ENCODE data around the gene PHF21A. TPM values are rescaled to one million over a fixed set of nuclear protein-coding genes. Genes with fewer than 3 reads are reported as not detected.

Gene PHF21A
- total RNA-seq, 1 donor from 2014 or later: 66.8 TPM

DNA sequence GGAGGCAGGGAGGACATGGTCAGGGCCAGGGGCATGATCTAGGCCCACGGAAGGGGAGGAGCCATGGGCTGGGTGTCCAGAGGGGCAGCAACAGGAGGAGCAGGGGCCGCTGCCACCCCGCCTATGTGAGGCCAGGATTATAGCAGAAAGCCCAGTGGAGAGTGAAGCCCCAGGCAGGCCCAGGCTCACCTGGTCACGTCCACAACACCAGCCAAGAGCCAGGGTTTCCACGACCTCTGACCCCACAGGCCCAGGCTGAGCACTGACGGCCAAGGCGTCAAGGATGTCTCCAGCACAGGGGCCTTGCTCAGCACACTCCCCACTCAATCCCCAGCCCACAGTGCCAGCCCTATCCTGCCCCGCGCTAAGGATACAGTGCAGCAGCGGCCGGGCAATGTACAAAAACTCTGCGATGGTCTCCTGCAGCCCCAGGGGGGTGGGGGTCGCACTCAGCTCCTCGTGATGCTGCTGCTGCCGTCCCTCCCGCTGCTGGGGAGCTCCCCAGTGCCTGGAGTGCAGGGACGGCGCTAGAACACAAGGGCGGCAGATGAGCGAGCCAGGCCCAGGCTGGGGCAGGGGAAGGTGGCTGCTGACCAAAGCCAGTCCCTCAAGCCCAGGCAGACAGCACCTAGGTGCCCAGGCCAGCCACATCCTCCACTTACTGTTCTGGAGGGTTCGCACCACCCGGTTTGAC, 207.2 kb downstream of the PHF21A start:
- TF ChIP-seq POLR2AphosphoS5 (IDR thresholded peaks at IDR 0.05; ENCODE audit: insufficient read depth in 1 of 2, low read depth in 1 of 2): no peak
- TF ChIP-seq POLR2A (IDR thresholded peaks at IDR 0.05): no peak
- TF ChIP-seq, protein P1, sequence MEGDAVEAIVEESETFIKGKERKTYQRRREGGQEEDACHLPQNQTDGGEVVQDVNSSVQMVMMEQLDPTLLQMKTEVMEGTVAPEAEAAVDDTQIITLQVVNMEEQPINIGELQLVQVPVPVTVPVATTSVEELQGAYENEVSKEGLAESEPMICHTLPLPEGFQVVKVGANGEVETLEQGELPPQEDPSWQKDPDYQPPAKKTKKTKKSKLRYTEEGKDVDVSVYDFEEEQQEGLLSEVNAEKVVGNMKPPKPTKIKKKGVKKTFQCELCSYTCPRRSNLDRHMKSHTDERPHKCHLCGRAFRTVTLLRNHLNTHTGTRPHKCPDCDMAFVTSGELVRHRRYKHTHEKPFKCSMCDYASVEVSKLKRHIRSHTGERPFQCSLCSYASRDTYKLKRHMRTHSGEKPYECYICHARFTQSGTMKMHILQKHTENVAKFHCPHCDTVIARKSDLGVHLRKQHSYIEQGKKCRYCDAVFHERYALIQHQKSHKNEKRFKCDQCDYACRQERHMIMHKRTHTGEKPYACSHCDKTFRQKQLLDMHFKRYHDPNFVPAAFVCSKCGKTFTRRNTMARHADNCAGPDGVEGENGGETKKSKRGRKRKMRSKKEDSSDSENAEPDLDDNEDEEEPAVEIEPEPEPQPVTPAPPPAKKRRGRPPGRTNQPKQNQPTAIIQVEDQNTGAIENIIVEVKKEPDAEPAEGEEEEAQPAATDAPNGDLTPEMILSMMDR (IDR thresholded peaks at IDR 0.05): no peak
- Histone ChIP-seq H3K27ac (no peak overlapping the region), H3K9me3 (no peaks in the 10 kb centered on the region), H3K4me3 (no peak overlapping the region), H3K36me3 (peaks cover 0 to 57% of the 10 kb centered on the region in 2 donors), H3K4me1 (peaks cover 19% of the 10 kb centered on the region), H3K27me3 (no peaks in the 10 kb centered on the region)
- intact Hi-C loops (cut with DNase I): no loop called here
- no peak for DNase-seq (ENCODE audit: extremely low spot score in 2 of 2)

DNA sequence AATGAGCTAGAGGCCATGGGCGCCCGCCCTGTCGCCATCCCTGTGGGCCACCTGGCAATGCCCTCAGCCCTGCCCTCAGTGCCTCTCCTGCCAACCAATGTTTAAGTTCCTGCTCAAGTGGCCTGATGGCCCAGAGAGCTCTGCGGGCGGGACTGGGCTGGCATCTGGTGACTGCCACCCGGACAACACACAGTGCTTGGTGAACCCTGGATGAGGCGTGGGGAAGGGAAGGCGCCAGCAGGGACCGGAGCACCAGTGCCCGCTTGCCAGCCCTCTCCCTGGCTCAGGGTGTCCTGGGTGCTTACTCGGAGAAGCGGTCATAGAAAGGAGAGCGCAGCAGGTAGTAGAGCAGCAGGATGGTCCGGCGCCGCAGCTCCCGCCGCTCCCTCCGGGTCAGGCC, 207.7 kb downstream of the PHF21A start:
- no peak overlapping the region for H3K4me3 ChIP-seq
- DNase-seq (ENCODE audit: extremely low spot score in 2 of 2): no peak
- H3K4me1 ChIP-seq: peaks cover 24% of the 10 kb centered on the region
- H3K27ac ChIP-seq: no peak overlapping the region
- H3K27me3 ChIP-seq: no peaks in the 10 kb centered on the region
- TF ChIP-seq POLR2AphosphoS5 (IDR thresholded peaks at IDR 0.05; ENCODE audit: insufficient read depth in 1 of 2, low read depth in 1 of 2) (no peak), POLR2A (IDR thresholded peaks at IDR 0.05) (no peak)
- TF ChIP-seq, protein P1 (IDR thresholded peaks at IDR 0.05): no peak
- H3K9me3 ChIP-seq: no peaks in the 10 kb centered on the region
- intact Hi-C loops (cut with DNase I): no loop called here
- peaks cover 0 to 57% of the 10 kb centered on the region in 2 donors for H3K36me3 ChIP-seq

DNA sequence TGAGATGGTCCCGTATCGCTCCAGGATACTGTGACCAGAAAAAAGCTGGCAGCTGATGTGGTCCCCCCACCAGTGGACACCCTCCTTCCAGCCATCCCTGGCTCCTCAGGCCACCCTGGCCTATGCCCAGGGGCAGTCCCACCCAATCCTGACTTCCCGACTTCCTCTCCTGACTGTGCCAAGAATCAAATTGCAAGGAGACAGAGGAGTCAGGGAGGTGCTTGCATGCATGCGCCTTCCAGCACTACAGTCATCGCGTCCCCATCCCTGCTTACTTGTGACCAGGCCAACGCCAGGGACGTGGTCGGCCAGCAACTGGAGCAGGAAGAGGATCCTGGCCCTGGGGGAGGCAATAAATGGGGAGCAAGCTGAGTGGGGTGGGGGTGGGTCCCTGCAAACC, 210.6 kb downstream of the PHF21A start:
- no peak for DNase-seq (ENCODE audit: extremely low spot score in 2 of 2)
- H3K4me3 ChIP-seq: no peak overlapping the region
- intact Hi-C loops (cut with DNase I): no loop called here
- no peaks in the 10 kb centered on the region for H3K27me3 ChIP-seq
- H3K27ac ChIP-seq: no peak overlapping the region
- peaks cover 0 to 50% of the 10 kb centered on the region in 2 donors for H3K36me3 ChIP-seq
- no peak for TF ChIP-seq POLR2AphosphoS5 (IDR thresholded peaks at IDR 0.05; ENCODE audit: insufficient read depth in 1 of 2, low read depth in 1 of 2)
- TF ChIP-seq, protein P1 (IDR thresholded peaks at IDR 0.05): no peak
- TF ChIP-seq POLR2A (IDR thresholded peaks at IDR 0.05): no peak
- no peaks in the 10 kb centered on the region for H3K9me3 ChIP-seq
- H3K4me1 ChIP-seq: peaks cover 24% of the 10 kb centered on the region

DNA sequence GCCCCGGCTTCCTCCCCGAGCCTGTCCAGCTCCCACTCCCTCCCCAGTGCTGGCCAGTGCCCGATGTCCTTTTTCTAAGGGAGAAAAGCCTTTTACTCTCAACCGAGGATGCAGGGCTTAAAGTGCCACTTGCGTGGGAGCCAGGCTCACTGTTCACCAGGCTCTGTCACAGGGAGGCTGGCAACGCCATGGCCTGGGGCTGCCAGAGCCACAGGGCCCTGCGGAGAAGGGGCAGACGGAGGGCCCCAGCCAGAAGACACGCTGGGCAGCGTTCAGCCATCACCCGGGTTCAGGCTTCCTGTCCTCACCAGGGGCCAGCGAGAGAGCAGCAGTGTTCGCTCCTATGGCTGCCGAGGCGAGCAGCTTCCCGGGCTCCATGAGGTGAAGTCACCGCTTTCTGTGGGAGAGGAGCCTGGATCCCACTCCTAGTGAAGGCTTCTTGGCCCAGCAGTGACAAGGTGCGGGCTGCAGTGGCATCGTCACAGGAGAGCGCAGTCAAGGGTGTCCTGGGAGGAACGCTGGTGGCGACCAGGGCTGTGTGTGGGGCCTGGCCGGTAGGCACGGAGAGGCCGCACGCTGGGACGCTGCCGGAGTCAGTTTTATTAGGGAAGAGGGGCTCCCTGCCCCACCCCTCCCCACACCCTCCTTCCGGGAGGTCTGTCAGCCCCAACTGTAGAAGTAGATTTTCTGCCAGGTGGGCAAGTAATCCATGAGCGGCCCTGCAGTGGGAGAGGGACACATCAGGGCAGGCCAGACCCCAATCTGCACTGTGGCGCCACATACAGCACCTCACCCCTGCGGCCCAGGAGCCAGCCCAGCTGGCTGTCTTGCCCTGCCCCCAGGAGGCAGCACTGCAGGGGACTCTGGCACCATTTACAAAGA, 211.4 kb downstream of the PHF21A start:
- H3K9me3 ChIP-seq: no peaks in the 10 kb centered on the region
- no peak for DNase-seq (ENCODE audit: extremely low spot score in 2 of 2)
- TF ChIP-seq POLR2AphosphoS5 (IDR thresholded peaks at IDR 0.05; ENCODE audit: insufficient read depth in 1 of 2, low read depth in 1 of 2): no peak
- intact Hi-C loops (cut with DNase I): no loop called here
- H3K27me3 ChIP-seq: no peaks in the 10 kb centered on the region
- H3K36me3 ChIP-seq: peaks cover 0 to 47% of the 10 kb centered on the region in 2 donors
- peaks cover 23% of the 10 kb centered on the region for H3K4me1 ChIP-seq
- no peak overlapping the region for H3K4me3 ChIP-seq
- H3K27ac ChIP-seq: no peak overlapping the region

DNA sequence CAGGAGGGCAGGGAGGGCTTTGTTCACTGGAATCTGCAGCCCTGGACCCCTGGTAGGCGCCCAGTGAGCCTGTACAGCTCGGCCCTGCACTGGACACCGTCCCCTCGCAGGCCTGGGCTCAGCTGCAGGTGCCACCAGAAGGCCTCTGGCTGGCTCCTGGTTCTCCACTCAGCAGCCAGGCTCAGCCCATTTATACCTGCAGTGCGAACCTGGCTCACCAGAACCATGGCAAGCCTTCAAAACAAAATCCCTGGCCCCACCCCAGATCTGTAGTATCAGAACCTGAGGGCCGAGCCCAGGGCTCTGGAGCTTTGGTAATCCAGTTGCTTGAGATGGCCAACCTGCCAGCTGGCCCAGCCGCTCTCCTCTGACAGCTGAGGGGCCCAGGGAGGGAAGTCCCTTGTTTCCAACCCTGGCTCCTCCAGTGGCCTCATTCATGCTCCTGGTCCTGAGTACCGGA, 213.3 kb downstream of the PHF21A start:
- no peak for DNase-seq (ENCODE audit: extremely low spot score in 2 of 2)
- Histone ChIP-seq H3K36me3 (peaks cover 0 to 28% of the 10 kb centered on the region in 2 donors), H3K27ac (no peak overlapping the region), H3K9me3 (no peaks in the 10 kb centered on the region), H3K4me1 (peaks cover 23% of the 10 kb centered on the region), H3K27me3 (no peaks in the 10 kb centered on the region), H3K4me3 (no peak overlapping the region)
- TF ChIP-seq POLR2AphosphoS5 (IDR thresholded peaks at IDR 0.05; ENCODE audit: insufficient read depth in 1 of 2, low read depth in 1 of 2) (no peak), POLR2A (IDR thresholded peaks at IDR 0.05) (no peak)
- TF ChIP-seq, protein P1 (IDR thresholded peaks at IDR 0.05): no peak
- intact Hi-C loops (cut with DNase I): no loop called here
